GM15510 (cell line): ENCODE data around the gene SEMA6C.

Source experiments
- POLR2A ChIP-seq: IDR thresholded peaks from 3 replicates; pipeline ENCODE4 v1.6.1; 2011; ENCODE audit warnings: borderline replicate concordance; ENCODE audit not compliant: insufficient read length; ENCODE audit errors: extremely low read depth

Gene SEMA6C

GRCh38 chr1:151137789-151138188 is 8.6 kb downstream of the SEMA6C start:
- TF ChIP-seq POLR2A, result no peak

GRCh38 chr1:151135433-151136385 is 10.7 kb downstream of the SEMA6C start:
- no peak for TF ChIP-seq POLR2A

GRCh38 chr1:151134991-151135390 is 11.4 kb downstream of the SEMA6C start:
- TF ChIP-seq POLR2A, result no peak

- TF ChIP-seq POLR2A, result no peak
These were observed 12.0 kb downstream of the SEMA6C start for GRCh38 chr1:151134396-151134795.

GRCh38 chr1:151133018-151133806 is 13.2 kb downstream of the SEMA6C start:
- no peak for TF ChIP-seq POLR2A

GRCh38 chr1:151132335-151133017 is 14.0 kb downstream of the SEMA6C start:
- no peak for TF ChIP-seq POLR2A

GRCh38 chr1:151131701-151132334 is 14.6 kb downstream of the SEMA6C start:
- TF ChIP-seq POLR2A, result no peak

- no peak for TF ChIP-seq POLR2A
These were observed 15.3 kb downstream of the SEMA6C start for GRCh38 chr1:151130987-151131586.

GRCh38 chr1:151128800-151129199 is 17.6 kb downstream of the SEMA6C start:
- TF ChIP-seq POLR2A, result no peak

- no peak for TF ChIP-seq POLR2A
These were observed 21.5 kb downstream of the SEMA6C start for GRCh38 chr1:151124763-151125403.

GRCh38 chr1:151113877-151114276 is 32.6 kb downstream of the SEMA6C start:
- TF ChIP-seq POLR2A, result no peak

GRCh38 chr1:151108331-151108730 is 38.1 kb downstream of the SEMA6C start:
- TF ChIP-seq POLR2A, result no peak

GRCh38 chr1:151106894-151107293 is 39.5 kb downstream of the SEMA6C start:
- TF ChIP-seq POLR2A, result no peak

GRCh38 chr1:151104630-151105029 is 41.8 kb downstream of the SEMA6C start:
- no peak for TF ChIP-seq POLR2A
